ENCODE measurements around the gene LRP1-AS.

LRP1-AS gene

GRCh38 chr12:57169046-57169795 lies 21.8 kb upstream of the LRP1-AS start:
- TF ChIP-seq CTCF (IDR thresholded peaks at IDR 0.05; ENCODE audit: borderline replicate concordance, insufficient read depth, low read depth, low read length) = no peak
- H3K4me3 ChIP-seq (ENCODE audit: low read depth, low read length) = no peak overlapping the region

DNA sequence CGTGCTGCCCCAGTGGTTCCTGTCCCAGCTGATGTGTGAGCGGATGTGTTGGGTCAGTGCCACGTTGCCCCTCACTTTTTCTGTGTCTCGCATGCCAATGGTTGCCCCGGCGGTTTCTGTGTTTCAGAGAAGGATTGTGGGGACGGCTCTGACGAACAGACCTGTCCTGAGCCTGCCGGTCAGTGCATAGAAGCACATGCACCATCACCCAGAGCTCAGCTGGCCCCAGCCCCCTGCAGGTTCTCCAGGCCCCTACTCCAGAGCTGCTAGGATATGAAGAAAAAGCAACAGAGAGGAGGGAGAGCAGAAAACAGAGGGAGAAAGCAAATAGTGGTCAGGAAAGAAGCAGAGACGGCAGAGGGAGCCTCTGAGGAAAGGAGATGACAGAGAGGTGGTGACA lies 20.6 kb upstream of the LRP1-AS start:
- no peak overlapping the region for H3K4me3 ChIP-seq (ENCODE audit: low read depth, low read length)
- no peak for TF ChIP-seq CTCF (IDR thresholded peaks at IDR 0.05; ENCODE audit: borderline replicate concordance, insufficient read depth, low read depth, low read length)

- no peak overlapping the region for H3K4me3 ChIP-seq (ENCODE audit: low read depth, low read length)
- TF ChIP-seq CTCF (IDR thresholded peaks at IDR 0.05; ENCODE audit: borderline replicate concordance, insufficient read depth, low read depth, low read length) = no peak
Measured at GRCh38 chr12:57166971-57167371, 19.6 kb upstream of the LRP1-AS start.

- H3K4me3 ChIP-seq (ENCODE audit: low read depth, low read length) = no peak overlapping the region
- TF ChIP-seq CTCF (IDR thresholded peaks at IDR 0.05; ENCODE audit: borderline replicate concordance, insufficient read depth, low read depth, low read length) = no peak
Measured at GRCh38 chr12:57165741-57166140, 18.3 kb upstream of the LRP1-AS start.

GRCh38 chr12:57164966-57165625 lies 17.7 kb upstream of the LRP1-AS start:
- TF ChIP-seq CTCF (IDR thresholded peaks at IDR 0.05; ENCODE audit: borderline replicate concordance, insufficient read depth, low read depth, low read length) = no peak
- no peak overlapping the region for H3K4me3 ChIP-seq (ENCODE audit: low read depth, low read length)

- TF ChIP-seq CTCF (IDR thresholded peaks at IDR 0.05; ENCODE audit: borderline replicate concordance, insufficient read depth, low read depth, low read length) = no peak
- no peak overlapping the region for H3K4me3 ChIP-seq (ENCODE audit: low read depth, low read length)
Measured at GRCh38 chr12:57164454-57164853, 17.0 kb upstream of the LRP1-AS start.
